Embryonic facial prominence (tissue), 1 donor: Measurements from ENCODE around the gene COMT.

Source experiments
- DNase-seq: peaks from one replicate; pipeline ENCODE4 v3.0.0-alpha.2; 2016; ENCODE audit errors: extremely low spot score

Gene COMT

GRCh38 chr22:19993926-19994325 is 52.4 kb downstream of the COMT start:
- DNase-seq = no peak

GRCh38 chr22:19994851-19995610 is 53.5 kb downstream of the COMT start:
- no peak for DNase-seq

- no peak for DNase-seq
These were observed 54.2 kb downstream of the COMT start for GRCh38 chr22:19995611-19996339.

GRCh38 chr22:19996694-19997384 is 55.3 kb downstream of the COMT start:
- no peak for DNase-seq

- DNase-seq = no peak
These were observed 56.1 kb downstream of the COMT start for GRCh38 chr22:19997561-19998231.

GRCh38 chr22:19998232-19998951 is 56.8 kb downstream of the COMT start:
- DNase-seq = no peak

- DNase-seq = no peak
These were observed 57.6 kb downstream of the COMT start for GRCh38 chr22:19998991-19999820.

GRCh38 chr22:20000246-20001081 is 58.9 kb downstream of the COMT start:
- DNase-seq = no peak

- no peak for DNase-seq
These were observed 59.6 kb downstream of the COMT start for GRCh38 chr22:20001082-20001638.

GRCh38 chr22:20002128-20002527 is 60.6 kb downstream of the COMT start:
- DNase-seq = no peak

GRCh38 chr22:20002636-20003035 is 61.1 kb downstream of the COMT start:
- no peak for DNase-seq

- no peak for DNase-seq
These were observed 61.7 kb downstream of the COMT start for GRCh38 chr22:20003304-20003703.

- no peak for DNase-seq
These were observed 62.9 kb downstream of the COMT start for GRCh38 chr22:20004464-20004863.

- DNase-seq = no peak
These were observed 66.8 kb downstream of the COMT start for GRCh38 chr22:20008221-20008995.

GRCh38 chr22:20009018-20009491 is 67.5 kb downstream of the COMT start:
- no peak for DNase-seq

GRCh38 chr22:20009582-20010306 is 68.2 kb downstream of the COMT start:
- DNase-seq = no peak

GRCh38 chr22:20010307-20011122 is 68.9 kb downstream of the COMT start:
- DNase-seq = no peak
